Neuronal stem cell (in vitro differentiated cells): ENCODE data around the gene SLC2A6.
A peak's percentile ranks its signal among the peaks of the same experiment; 100 is the strongest.

Experiments
- DNase-seq: peaks from one replicate; pipeline ENCODE4 v3.0.0-alpha.2; 2013; ENCODE audit warnings: low spot score
- H2AFZ ChIP-seq: one replicate; pipeline ENCODE4 v1.6.1; 2013; ENCODE audit warnings: mild to moderate bottlenecking, low read length, inconsistent platforms
- H2AK5ac ChIP-seq: 2 replicates; pipeline ENCODE4 v1.6.1; 2013; ENCODE audit warnings: low read depth, mild to moderate bottlenecking, inconsistent platforms, low read length, moderate library complexity, mixed read lengths
- H2BK120ac ChIP-seq: 2 replicates; pipeline ENCODE4 v1.6.1; 2013; ENCODE audit warnings: low read depth, mild to moderate bottlenecking, inconsistent platforms, low read length, moderate library complexity, mixed read lengths
- H2BK12ac ChIP-seq: one replicate; pipeline ENCODE4 v1.6.1; 2013; ENCODE audit warnings: low read length, inconsistent platforms
- H2BK15ac ChIP-seq: 2 replicates; pipeline ENCODE4 v1.6.1; 2013; ENCODE audit warnings: mild to moderate bottlenecking, low read length, inconsistent platforms, mixed read lengths
- H2BK5ac ChIP-seq: one replicate; pipeline ENCODE4 v1.6.1; 2013; ENCODE audit warnings: inconsistent platforms, mild to moderate bottlenecking, low read length, moderate library complexity
- H3K14ac ChIP-seq: one replicate; pipeline ENCODE4 v1.6.1; 2013; ENCODE audit warnings: low read length, inconsistent platforms
- H3K18ac ChIP-seq: 2 replicates; pipeline ENCODE4 v1.6.1; 2013; ENCODE audit warnings: low read length, inconsistent platforms
- H3K23ac ChIP-seq: 2 replicates; pipeline ENCODE4 v1.6.1; 2013; ENCODE audit warnings: low read depth, mild to moderate bottlenecking, mixed read lengths, low read length, inconsistent platforms; ENCODE audit not compliant: poor library complexity
- H3K27ac ChIP-seq: replicated peaks from 3 replicates; pipeline ENCODE4 v1.5.1; 2013; ENCODE audit warnings: low read length, inconsistent platforms
- H3K27me3 ChIP-seq, 3 experiments: 2 replicates each; pipeline ENCODE4 v1.6.1; 2013; ENCODE audit warnings: low read length in 3 of 3, mild to moderate bottlenecking in 2 of 3, inconsistent platforms in 1 of 3, low read depth in 1 of 3, mixed read lengths in 1 of 3, moderate library complexity in 1 of 3; ENCODE audit not compliant: control insufficient read depth in 3 of 3, insufficient read depth in 3 of 3
- H3K36me3 ChIP-seq, 2 donors: replicated peaks in 1 of 2; 2 replicates each; pipeline ENCODE4 v1.6.1; 2013; ENCODE audit warnings: low read length in 2 of 2; ENCODE audit not compliant: control insufficient read depth in 2 of 2, insufficient read depth in 2 of 2
- H3K4ac ChIP-seq: 2 replicates; pipeline ENCODE4 v1.6.1; 2013; ENCODE audit warnings: inconsistent platforms, mild to moderate bottlenecking, low read length, moderate library complexity
- H3K4me1 ChIP-seq, 2 donors: 1 replicate in 1 of 2; 2 replicates in 1 of 2; pipeline ENCODE4 v1.6.1; 2013; ENCODE audit warnings: low read length in 2 of 2, low read depth in 1 of 2; ENCODE audit not compliant: control insufficient read depth in 2 of 2, insufficient read depth in 1 of 2
- H3K4me2 ChIP-seq: one replicate; pipeline ENCODE4 v1.6.1; 2013; ENCODE audit warnings: mild to moderate bottlenecking, low read length, inconsistent platforms; ENCODE audit not compliant: insufficient read depth, poor library complexity, severe bottlenecking
- H3K4me3 ChIP-seq, 2 donors: 2 replicates each; pipeline ENCODE4 v1.5.1; 2013; ENCODE audit warnings: low read length in 2 of 2, mild to moderate bottlenecking in 2 of 2, inconsistent platforms in 1 of 2, moderate library complexity in 1 of 2
- H3K79me1 ChIP-seq: one replicate; pipeline ENCODE4 v1.6.1; 2013; ENCODE audit warnings: low read depth, mild to moderate bottlenecking, inconsistent platforms, low read length, moderate library complexity
- H3K9ac ChIP-seq: one replicate; pipeline ENCODE4 v1.6.1; 2013; ENCODE audit warnings: mild to moderate bottlenecking, low read depth, low read length, inconsistent platforms; ENCODE audit not compliant: poor library complexity
- H3K9me3 ChIP-seq, 2 donors: replicated peaks in 1 of 2; 2 replicates each; pipeline versions ENCODE3 to v1.6.1; 2013; ENCODE audit warnings: low read length in 2 of 2, mild to moderate bottlenecking in 2 of 2, inconsistent platforms in 1 of 2, low read depth in 1 of 2, mixed read lengths in 1 of 2, moderate library complexity in 1 of 2; ENCODE audit not compliant: control insufficient read depth in 2 of 2, insufficient read depth in 1 of 2
- H4K8ac ChIP-seq: one replicate; pipeline ENCODE4 v1.6.1; 2013; ENCODE audit warnings: low read depth, mild to moderate bottlenecking, inconsistent platforms, low read length, moderate library complexity
- H4K91ac ChIP-seq: one replicate; pipeline ENCODE4 v1.6.1; 2013; ENCODE audit warnings: low read length, low read depth, mild to moderate bottlenecking, inconsistent platforms; ENCODE audit not compliant: poor library complexity
- WGBS, 2 donors: extraction: QIAGEN DNeasy Blood & Tissue Kit; methylation state at CpG; one replicate each; pipeline ENCODE4 v1.1.7; 2013; ENCODE audit warnings: missing lambda C conversion rate in 2 of 2, mixed read lengths in 1 of 2; ENCODE audit not compliant: insufficient read length in 2 of 2, insufficient replicate concordance in 1 of 2; ENCODE audit errors: extremely low coverage in 2 of 2; 5-methylcytosine and 5-hydroxymethylcytosine counted together

Gene SLC2A6

DNA sequence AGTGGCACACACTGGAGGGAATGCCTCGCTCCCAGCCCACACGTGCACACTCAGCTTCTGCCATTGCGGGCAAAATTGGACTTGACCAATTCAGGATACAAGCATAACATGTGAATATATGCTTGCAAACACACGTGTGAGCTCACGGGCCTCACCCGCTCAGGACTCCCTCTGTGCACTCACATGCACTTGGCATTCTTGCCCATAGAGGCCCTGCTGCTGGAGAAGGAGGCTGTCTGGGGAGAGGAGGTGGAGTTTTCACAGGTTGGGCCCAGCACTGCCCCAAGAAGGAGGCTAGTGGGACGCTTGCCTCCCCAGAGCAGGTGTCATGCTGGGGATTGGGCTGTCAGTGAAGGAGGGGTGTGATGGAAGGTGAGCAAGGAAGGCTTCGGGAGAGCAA, 44.2 kb upstream of the SLC2A6 start:
- peak overlapping the region; percentile 33 for H3K9ac ChIP-seq
- H2BK12ac ChIP-seq: no peak overlapping the region
- no peaks in the 10 kb centered on the region for H3K79me1 ChIP-seq
- H3K36me3 ChIP-seq: no peaks in the 10 kb centered on the region
- no peak overlapping the region for H2BK5ac ChIP-seq
- no peak for DNase-seq
- peak overlapping the region; percentile 70 for H4K8ac ChIP-seq
- peaks cover 0 to 10% (median 2%) of the 10 kb centered on the region in 3 experiments for H3K27me3 ChIP-seq
- H4K91ac ChIP-seq: no peak overlapping the region
- H3K18ac ChIP-seq: peak overlapping the region; percentile 35
- H2AK5ac ChIP-seq: peak overlapping the region; percentile 66
- peaks cover 21 to 24% of the 10 kb centered on the region in 2 donors for H3K4me1 ChIP-seq
- H2BK120ac ChIP-seq: no peak overlapping the region
- no peak overlapping the region for H3K14ac ChIP-seq
- WGBS, 2 donors: no CpG with 5 or more reads among the region's 8 CpGs
- H3K27ac ChIP-seq: no peak overlapping the region
- H3K4me2 ChIP-seq: no peak overlapping the region
- no peak overlapping the region for H2AFZ ChIP-seq
- H2BK15ac ChIP-seq: peak overlapping the region; percentile 20
- H3K4ac ChIP-seq: no peak overlapping the region
- peak overlapping the region; percentile 81 for H3K23ac ChIP-seq
- H3K9me3 ChIP-seq: no peaks in the 10 kb centered on the region
- no peak overlapping the region for H3K4me3 ChIP-seq

- WGBS, 2 donors: no CpG with 5 or more reads among the region's 14 CpGs
- peaks cover 14 to 16% of the 10 kb centered on the region in 2 donors for H3K4me1 ChIP-seq
- H3K18ac ChIP-seq: peak overlapping the region; percentile 60
- peaks cover 0 to 10% (median 0%) of the 10 kb centered on the region in 3 experiments for H3K27me3 ChIP-seq
- H2AFZ ChIP-seq: no peak overlapping the region
- H2BK5ac ChIP-seq: peak overlapping the region; percentile 29
- H3K4me2 ChIP-seq: no peak overlapping the region
- no peak overlapping the region for H2BK120ac ChIP-seq
- H3K79me1 ChIP-seq: no peaks in the 10 kb centered on the region
- DNase-seq: no peak
- no peaks in the 10 kb centered on the region for H3K36me3 ChIP-seq
- peak overlapping the region; percentile 50 for H3K9ac ChIP-seq
- peak overlapping the region; percentile 31 for H2BK12ac ChIP-seq
- H3K4me3 ChIP-seq: no peak overlapping the region
- no peak overlapping the region for H3K4ac ChIP-seq
- H4K8ac ChIP-seq: no peak overlapping the region
- peak overlapping the region; percentile 66 for H2AK5ac ChIP-seq
- no peaks in the 10 kb centered on the region for H3K9me3 ChIP-seq
- no peak overlapping the region for H4K91ac ChIP-seq
- peak overlapping the region; percentile 58 for H3K23ac ChIP-seq
- peak overlapping the region; percentile 20 for H2BK15ac ChIP-seq
- H3K14ac ChIP-seq: no peak overlapping the region
- H3K27ac ChIP-seq: no peak overlapping the region
These were observed 43.4 kb upstream of the SLC2A6 start for GRCh38 chr9:133522073-133522910.

DNA sequence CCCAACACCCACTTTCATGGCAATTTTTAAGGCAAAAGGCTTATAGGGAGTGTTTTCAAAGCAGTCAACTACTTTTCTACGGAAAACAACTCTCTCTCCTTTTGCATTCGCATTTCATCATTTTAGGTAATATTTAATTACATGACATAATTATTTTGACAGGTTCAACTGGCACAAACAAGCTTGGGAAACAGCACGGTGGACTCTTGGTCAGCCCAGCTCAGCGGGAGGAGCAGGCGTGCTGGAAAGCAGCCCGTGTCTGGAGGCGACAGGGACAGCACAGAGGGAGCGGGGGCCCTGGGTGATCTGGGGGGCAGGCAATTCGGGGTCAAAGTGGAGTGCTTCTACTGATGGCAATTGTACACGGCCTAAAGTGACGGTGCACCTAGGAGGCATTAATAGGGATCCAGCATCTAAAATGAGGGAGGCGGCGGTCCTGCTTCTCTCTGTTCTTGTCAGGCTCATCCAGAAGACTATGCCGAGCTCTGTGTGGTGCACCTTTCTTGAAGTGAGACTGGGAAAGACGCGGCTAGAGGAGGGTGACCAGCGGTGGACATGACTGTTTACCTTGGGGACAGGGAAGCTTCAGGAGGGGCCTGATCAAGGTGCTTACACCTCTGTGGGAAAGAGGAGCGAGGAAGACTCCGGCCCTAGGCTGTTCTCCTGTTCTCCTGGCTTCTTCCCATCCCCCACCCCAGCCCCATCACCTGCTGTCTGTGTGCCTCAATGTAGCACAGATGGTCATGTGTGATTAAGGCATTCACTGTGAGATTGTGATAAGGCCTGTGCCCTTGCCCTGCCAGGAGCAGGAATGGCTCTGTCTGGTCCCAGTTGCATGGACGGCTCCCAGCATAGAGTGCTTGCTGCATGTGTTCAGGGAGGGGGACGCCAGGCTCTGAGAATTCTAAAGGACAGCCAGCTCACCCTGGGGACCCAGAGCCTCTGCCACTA, 42.5 kb upstream of the SLC2A6 start:
- H2AFZ ChIP-seq: no peak overlapping the region
- no peak overlapping the region for H3K4ac ChIP-seq
- peak overlapping the region; percentile 18 for H2BK15ac ChIP-seq
- H3K23ac ChIP-seq: peak overlapping the region; percentile 58
- H3K4me2 ChIP-seq: no peak overlapping the region
- peak overlapping the region; percentile 50 for H3K9ac ChIP-seq
- no CpG with 5 or more reads among the region's 21 CpGs for WGBS, 2 donors
- DNase-seq: no peak
- no peak overlapping the region for H2BK120ac ChIP-seq
- peak overlapping the region; percentile 92 for H2AK5ac ChIP-seq
- H3K4me1 ChIP-seq: peaks cover 5 to 7% of the 10 kb centered on the region in 2 donors
- H3K79me1 ChIP-seq: no peaks in the 10 kb centered on the region
- peak overlapping the region; percentile 60 for H3K18ac ChIP-seq
- no peak overlapping the region for H3K27ac ChIP-seq
- H3K36me3 ChIP-seq: no peaks in the 10 kb centered on the region
- H4K8ac ChIP-seq: no peak overlapping the region
- H3K27me3 ChIP-seq: peaks cover 0 to 10% (median 0%) of the 10 kb centered on the region in 3 experiments
- peak overlapping the region; percentile 31 for H2BK12ac ChIP-seq
- H3K4me3 ChIP-seq: no peak overlapping the region
- H3K9me3 ChIP-seq: no peaks in the 10 kb centered on the region
- H3K14ac ChIP-seq: no peak overlapping the region
- peak overlapping the region; percentile 29 for H2BK5ac ChIP-seq
- no peak overlapping the region for H4K91ac ChIP-seq
